SU-DHL-6 (cell line): ENCODE data around the gene CA5A.

Source experiments
- EZH2phosphoT487 ChIP-seq: fragments of 200-600 bp; sonication (generic), shearing (Covaris generic); conservative IDR thresholded peaks from 2 replicates; pipeline ENCODE4 v1.6.1; 2018; ENCODE audit warnings: mild to moderate bottlenecking, antibody characterized with exemption, low read length, moderate library complexity, mixed read lengths
- TF ChIP-seq, protein P1 (sequence below): fragments of 200-600 bp; sonication (generic); IDR thresholded peaks from one replicate; pipeline ENCODE4 v1.5.1; 2017; ENCODE audit warnings: antibody characterized with exemption, mild to moderate bottlenecking, low read length, moderate library complexity; ENCODE audit not compliant: insufficient read depth, poor library complexity, severe bottlenecking

GRCh38 chr16:87851141-87851587, 85.2 kb downstream of the CA5A start:
- TF ChIP-seq, protein P1, sequence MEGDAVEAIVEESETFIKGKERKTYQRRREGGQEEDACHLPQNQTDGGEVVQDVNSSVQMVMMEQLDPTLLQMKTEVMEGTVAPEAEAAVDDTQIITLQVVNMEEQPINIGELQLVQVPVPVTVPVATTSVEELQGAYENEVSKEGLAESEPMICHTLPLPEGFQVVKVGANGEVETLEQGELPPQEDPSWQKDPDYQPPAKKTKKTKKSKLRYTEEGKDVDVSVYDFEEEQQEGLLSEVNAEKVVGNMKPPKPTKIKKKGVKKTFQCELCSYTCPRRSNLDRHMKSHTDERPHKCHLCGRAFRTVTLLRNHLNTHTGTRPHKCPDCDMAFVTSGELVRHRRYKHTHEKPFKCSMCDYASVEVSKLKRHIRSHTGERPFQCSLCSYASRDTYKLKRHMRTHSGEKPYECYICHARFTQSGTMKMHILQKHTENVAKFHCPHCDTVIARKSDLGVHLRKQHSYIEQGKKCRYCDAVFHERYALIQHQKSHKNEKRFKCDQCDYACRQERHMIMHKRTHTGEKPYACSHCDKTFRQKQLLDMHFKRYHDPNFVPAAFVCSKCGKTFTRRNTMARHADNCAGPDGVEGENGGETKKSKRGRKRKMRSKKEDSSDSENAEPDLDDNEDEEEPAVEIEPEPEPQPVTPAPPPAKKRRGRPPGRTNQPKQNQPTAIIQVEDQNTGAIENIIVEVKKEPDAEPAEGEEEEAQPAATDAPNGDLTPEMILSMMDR: no peak
- TF ChIP-seq EZH2phosphoT487: no peak
